Large intestine (tissue), 3 donors: ENCODE results near the gene SORBS1. TPM values are rescaled to one million over a fixed set of nuclear protein-coding genes. Genes with fewer than 3 reads are reported as not detected.

Experiments used
- DNase-seq, 2 donors: peaks; one replicate each; pipeline versions ENCODE4 v3.0.0 to v3.0.0-alpha.2; 2013
- H3K27ac ChIP-seq: one replicate; pipeline ENCODE4 v1.5.1; 2013; ENCODE audit warnings: low read length
- H3K27me3 ChIP-seq: 2 replicates; pipeline ENCODE4 v1.6.1; 2013; ENCODE audit warnings: low read length; ENCODE audit not compliant: control insufficient read depth, insufficient read depth
- H3K36me3 ChIP-seq: 2 replicates; pipeline ENCODE4 v1.6.1; 2013; ENCODE audit warnings: low read length; ENCODE audit not compliant: control insufficient read depth, insufficient read depth
- H3K4me1 ChIP-seq: one replicate; pipeline ENCODE4 v1.6.1; 2013; ENCODE audit warnings: low read length; ENCODE audit not compliant: control insufficient read depth, insufficient read depth
- H3K4me3 ChIP-seq: one replicate; pipeline ENCODE4 v1.5.1; 2013; ENCODE audit warnings: low read length
- H3K9me3 ChIP-seq: one replicate; pipeline ENCODE4 v1.6.1; 2013; ENCODE audit warnings: mild to moderate bottlenecking, low read depth, low read length, moderate library complexity; ENCODE audit not compliant: control insufficient read depth
- WGBS: methylation state at CpG from one replicate; pipeline ENCODE4 v1.1.5; 2013; ENCODE audit warnings: low lambda C conversion rate; ENCODE audit not compliant: insufficient coverage; 5-methylcytosine and 5-hydroxymethylcytosine counted together
- polyA plus RNA-seq: library from polyadenylated mRNA; unstranded; fragments of 120-200 nt; gene quantifications from one replicate; pipeline ENCODE4 v1.2.1, GENCODE V29; 2013

SORBS1 gene
- polyA plus RNA-seq, 1 donor = 60.2 TPM

DNA sequence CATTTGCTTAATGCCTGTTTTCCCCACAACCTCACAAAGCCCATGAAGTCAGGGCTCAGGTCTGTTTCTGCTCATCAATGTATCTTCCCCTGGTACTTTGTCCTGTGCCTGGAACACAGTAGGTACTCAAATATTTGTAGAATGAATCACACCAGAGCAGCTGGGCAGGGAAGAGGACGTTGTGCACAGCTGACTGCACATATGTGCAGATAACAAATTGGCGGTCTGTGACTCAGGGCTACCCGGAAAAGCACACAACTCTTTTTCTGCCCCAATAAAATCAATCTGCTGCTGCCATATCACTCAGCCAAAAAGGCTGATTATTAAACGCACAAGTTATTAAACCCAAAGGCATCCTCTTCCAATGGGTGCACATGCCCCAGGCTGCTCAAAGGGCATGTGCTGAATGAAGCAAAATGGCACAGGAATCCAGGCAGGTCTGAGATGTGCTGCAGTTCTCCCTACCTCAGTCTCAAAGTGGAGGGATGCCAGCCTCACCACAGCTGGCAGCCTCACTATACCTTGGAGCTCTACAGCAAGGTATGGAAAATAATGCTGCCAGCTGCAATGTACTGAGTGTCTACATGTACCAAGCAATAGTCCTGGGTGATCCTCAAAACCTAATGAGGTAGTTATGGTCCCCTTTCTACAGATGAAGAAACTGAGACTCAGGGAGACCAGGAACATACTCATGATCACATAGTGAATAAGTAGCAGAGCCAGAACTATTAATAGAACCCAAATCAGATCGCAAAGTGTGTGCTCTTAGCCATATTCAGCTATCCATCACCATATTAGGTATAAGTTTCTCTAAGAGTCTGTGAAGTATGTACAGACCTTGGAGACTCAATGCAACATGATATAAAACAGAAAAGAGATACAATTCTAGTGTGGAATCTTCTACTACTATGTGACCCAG lies 43.4 kb downstream of the SORBS1 start:
- H3K4me3 ChIP-seq = no peak overlapping the region
- H3K27ac ChIP-seq = peak overlapping the region; percentile 52
- H3K27me3 ChIP-seq = no peaks in the 10 kb centered on the region
- H3K4me1 ChIP-seq = peaks cover 13% of the 10 kb centered on the region
- no peaks in the 10 kb centered on the region for H3K36me3 ChIP-seq
- WGBS = no CpG with 5 or more reads among the region's 5 CpGs
- DNase-seq = peak; percentile 77 to 85
- H3K9me3 ChIP-seq = no peaks in the 10 kb centered on the region

DNA sequence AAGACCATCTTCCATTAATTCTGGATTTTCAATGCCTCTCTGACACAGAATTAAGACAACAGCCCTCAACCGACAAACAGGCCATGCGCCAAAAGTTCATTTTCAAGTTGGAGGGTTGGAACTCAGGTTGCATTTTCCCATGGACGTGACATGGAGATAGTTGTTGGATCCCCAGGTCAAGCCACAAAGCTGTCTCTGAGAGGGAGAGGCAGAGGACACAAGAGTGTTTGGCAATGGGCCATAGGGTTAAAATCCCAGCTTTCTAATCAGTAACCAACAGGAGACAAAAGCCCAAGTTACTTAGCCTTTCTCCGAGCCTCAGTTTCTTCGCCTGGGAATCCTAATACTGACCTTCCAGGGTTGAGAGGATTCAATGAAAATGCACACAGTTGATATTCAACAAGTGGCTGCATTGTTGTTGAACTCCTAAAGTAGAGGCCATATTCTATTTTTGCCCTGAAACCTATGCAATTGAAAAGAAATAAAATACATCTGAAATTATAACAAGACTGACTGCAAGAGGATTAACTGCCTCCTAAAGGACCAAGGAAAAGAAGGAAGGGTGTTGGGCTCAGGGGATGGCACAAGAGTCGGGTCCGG lies 44.3 kb downstream of the SORBS1 start:
- Histone ChIP-seq H3K4me1 (peaks cover 13% of the 10 kb centered on the region), H3K9me3 (no peaks in the 10 kb centered on the region), H3K4me3 (no peak overlapping the region), H3K27me3 (no peaks in the 10 kb centered on the region), H3K27ac (peak overlapping the region; percentile 7), H3K36me3 (no peaks in the 10 kb centered on the region)
- DNase-seq = no peak
- WGBS = no CpG with 5 or more reads among the region's 7 CpGs

DNA sequence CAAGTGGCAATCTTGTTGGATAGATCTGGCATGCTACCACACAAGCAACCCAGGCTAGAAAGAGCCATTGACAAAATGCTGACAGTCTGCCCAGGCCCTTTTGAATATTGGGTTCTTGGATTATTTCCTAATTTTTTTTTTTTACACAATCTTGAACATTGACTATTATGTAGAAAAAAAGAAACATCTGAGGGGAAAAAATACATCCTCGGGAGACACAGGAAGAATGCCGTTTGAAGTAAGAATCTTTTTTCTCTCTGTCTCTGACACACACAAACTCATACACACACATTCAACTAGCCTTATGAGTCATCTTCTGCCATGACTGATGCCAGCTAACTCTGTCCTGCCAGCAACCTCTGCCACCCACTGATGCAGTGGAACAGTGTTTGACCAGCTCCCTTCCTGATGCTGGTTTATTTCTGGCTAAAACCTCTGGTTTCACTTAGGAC lies 47.2 kb downstream of the SORBS1 start:
- Histone ChIP-seq H3K27me3 (no peaks in the 10 kb centered on the region), H3K4me1 (peaks cover 13% of the 10 kb centered on the region), H3K36me3 (no peaks in the 10 kb centered on the region), H3K4me3 (no peak overlapping the region), H3K27ac (no peak overlapping the region), H3K9me3 (no peaks in the 10 kb centered on the region)
- WGBS = no CpG with 5 or more reads among the region's 2 CpGs
- DNase-seq = no peak

DNA sequence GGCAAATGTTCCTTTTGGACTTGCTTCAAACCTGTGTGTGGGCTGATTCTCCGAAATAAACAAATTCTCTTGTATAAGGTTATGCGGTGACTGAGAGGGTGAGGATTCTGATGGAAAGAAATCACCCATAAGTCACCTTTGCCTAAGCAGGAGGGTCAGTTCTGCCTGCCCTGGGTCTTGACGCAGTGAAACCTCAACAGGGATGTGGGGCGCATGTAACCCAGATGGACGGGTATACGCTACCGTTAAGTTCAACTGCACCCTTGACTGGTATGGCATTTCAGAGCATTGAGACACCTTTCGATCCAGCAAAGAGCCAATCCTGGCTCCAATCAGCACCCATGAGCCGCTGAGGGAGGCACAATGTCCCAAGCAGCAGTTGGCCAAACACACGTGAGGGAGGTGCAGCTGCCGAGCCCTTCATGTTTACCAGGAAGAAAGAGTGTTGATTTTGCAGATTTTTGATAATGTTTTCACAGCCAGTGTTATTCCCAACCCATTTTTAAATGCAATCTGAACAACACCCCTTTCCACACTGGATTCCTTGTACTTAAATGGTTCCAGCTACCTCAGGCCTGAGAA lies 48.1 kb downstream of the SORBS1 start:
- DNase-seq = no peak
- WGBS = 83% methylated on average over 1 of the region's 11 CpGs
- no peaks in the 10 kb centered on the region for H3K27me3 ChIP-seq
- H3K9me3 ChIP-seq = no peaks in the 10 kb centered on the region
- no peaks in the 10 kb centered on the region for H3K36me3 ChIP-seq
- peak overlapping the region; percentile 7 for H3K27ac ChIP-seq
- no peak overlapping the region for H3K4me3 ChIP-seq
- H3K4me1 ChIP-seq = peaks cover 15% of the 10 kb centered on the region

DNA sequence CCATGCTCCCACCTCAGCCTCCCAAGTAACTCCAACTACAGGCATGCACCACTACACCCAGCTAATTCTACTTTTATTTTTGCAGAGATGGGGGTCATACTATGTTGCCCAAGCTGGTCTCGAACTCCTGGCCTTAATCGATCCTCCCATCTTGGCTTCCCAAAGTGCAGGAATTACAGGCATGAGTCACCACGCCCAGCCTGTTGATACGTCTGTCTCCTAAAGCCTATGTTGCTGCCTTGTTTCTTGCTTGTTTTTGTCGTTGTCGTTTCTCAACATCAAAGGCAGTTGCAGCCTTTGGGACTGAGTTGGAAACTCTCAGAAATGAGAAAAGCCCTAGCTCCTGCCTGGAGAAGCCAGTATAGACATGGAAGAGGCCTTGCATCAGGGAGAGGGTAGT lies 49.9 kb downstream of the SORBS1 start:
- DNase-seq = no peak
- H3K27ac ChIP-seq = no peak overlapping the region
- no CpG with 5 or more reads among the region's 6 CpGs for WGBS
- H3K4me3 ChIP-seq = no peak overlapping the region
- H3K36me3 ChIP-seq = no peaks in the 10 kb centered on the region
- no peaks in the 10 kb centered on the region for H3K9me3 ChIP-seq
- peaks cover 10% of the 10 kb centered on the region for H3K4me1 ChIP-seq
- no peaks in the 10 kb centered on the region for H3K27me3 ChIP-seq

DNA sequence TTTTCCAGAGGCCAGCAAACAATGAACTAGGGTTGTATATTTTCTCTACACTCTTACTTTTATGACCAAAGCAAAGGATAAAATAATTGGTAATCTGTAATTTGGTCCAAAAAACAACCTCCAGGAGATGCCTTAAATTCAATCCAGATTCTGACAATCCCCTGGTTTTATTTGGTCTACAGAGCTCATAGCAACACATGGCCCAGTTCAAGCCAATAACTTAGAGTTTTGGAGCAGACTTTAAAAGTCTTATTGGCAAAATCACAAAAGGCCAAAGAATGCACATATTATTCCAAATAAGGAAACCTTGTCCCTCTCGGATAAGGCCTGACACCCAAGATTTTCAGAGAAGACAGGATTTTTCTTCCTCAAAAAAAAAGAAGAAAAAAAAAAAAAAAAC lies 51.9 kb downstream of the SORBS1 start:
- no peak overlapping the region for H3K4me3 ChIP-seq
- H3K27ac ChIP-seq = peak overlapping the region; percentile 85
- 50% methylated on average over 1 of the region's 1 CpG for WGBS
- no peaks in the 10 kb centered on the region for H3K27me3 ChIP-seq
- H3K36me3 ChIP-seq = no peaks in the 10 kb centered on the region
- peaks cover 10% of the 10 kb centered on the region for H3K4me1 ChIP-seq
- no peak for DNase-seq
- H3K9me3 ChIP-seq = no peaks in the 10 kb centered on the region

DNA sequence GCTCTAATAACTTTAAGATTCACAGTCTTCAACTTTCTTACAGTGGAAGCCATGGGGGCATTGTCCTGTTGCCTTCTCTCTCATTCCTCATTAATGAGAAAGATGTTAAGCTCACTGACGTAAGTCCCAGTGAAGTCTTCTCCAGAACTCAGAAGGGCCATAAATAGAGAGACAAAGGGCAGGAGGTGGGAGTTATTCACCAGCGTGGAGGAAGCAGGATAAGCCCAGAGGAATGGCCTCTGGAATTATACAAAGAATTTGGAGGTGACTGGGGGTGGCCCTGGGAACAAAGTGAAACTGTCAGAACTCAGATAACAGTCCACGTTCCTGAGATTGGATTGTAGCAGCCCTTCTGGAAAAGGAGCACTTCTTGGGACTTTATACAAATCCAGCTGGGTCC lies 52.4 kb downstream of the SORBS1 start:
- Histone ChIP-seq H3K27me3 (no peaks in the 10 kb centered on the region), H3K36me3 (no peaks in the 10 kb centered on the region), H3K27ac (peak overlapping the region; percentile 85), H3K4me1 (peaks cover 13% of the 10 kb centered on the region), H3K4me3 (no peak overlapping the region), H3K9me3 (no peaks in the 10 kb centered on the region)
- WGBS = no CpG with 5 or more reads among the region's 3 CpGs
- DNase-seq = peak; percentile 79 to 90

DNA sequence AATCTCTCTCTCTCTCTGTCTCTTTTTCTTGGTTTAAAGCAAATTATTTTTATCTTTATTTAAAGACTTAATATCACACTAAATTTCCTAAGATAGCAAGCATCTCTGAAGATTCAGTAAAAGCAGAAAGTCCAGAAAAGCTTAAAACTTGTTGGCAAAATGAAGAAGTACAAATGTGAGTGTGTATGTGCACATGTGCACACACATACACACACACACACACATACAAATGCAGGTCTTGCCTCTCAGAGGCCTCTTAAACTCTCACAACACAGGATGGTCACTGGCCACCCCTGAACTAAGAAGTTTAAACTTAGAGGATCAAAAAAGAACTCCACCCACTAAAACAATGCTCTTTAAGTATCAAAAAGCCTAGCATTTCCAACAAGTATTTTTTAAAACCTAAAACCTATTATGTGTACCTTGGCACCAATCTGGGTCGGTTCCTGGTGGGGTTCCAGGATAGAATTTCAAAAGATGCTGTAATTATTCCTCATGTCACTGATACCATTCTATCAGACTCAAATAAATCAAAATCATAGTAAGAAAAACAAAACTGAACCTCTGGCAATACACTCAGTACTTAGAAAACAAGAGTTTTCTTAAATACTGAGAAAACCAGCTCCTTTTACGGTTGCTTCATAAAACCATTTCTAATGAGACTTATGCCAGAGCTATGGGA lies 55.0 kb downstream of the SORBS1 start:
- peaks cover 30% of the 10 kb centered on the region for H3K4me1 ChIP-seq
- H3K4me3 ChIP-seq = no peak overlapping the region
- DNase-seq = no peak
- no peak overlapping the region for H3K27ac ChIP-seq
- H3K36me3 ChIP-seq = no peaks in the 10 kb centered on the region
- no peaks in the 10 kb centered on the region for H3K9me3 ChIP-seq
- WGBS = 80% methylated on average over 1 of the region's 2 CpGs
- no peaks in the 10 kb centered on the region for H3K27me3 ChIP-seq

DNA sequence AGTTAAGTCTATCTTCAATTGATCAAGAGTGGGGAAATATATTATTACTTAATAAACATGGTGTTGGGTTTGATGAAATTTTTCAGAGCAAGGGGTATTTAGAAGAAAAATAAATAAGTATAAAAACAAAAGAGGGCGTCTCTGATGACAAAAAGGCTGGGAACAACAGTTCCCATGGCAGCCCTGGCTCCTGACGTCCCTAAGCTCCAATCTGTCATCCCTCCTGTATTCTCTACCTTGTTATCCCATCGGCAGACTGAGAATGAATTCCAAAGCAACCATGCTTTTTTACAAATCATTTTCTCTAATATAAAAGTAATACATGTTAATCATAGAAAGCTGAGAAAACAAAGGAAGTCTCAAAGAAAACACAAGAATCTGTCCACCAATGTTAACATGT lies 55.5 kb downstream of the SORBS1 start:
- no peaks in the 10 kb centered on the region for H3K9me3 ChIP-seq
- WGBS = 100% methylated on average over 1 of the region's 3 CpGs
- H3K27me3 ChIP-seq = no peaks in the 10 kb centered on the region
- DNase-seq = no peak
- H3K4me1 ChIP-seq = peaks cover 31% of the 10 kb centered on the region
- no peaks in the 10 kb centered on the region for H3K36me3 ChIP-seq
- no peak overlapping the region for H3K4me3 ChIP-seq
- H3K27ac ChIP-seq = no peak overlapping the region

DNA sequence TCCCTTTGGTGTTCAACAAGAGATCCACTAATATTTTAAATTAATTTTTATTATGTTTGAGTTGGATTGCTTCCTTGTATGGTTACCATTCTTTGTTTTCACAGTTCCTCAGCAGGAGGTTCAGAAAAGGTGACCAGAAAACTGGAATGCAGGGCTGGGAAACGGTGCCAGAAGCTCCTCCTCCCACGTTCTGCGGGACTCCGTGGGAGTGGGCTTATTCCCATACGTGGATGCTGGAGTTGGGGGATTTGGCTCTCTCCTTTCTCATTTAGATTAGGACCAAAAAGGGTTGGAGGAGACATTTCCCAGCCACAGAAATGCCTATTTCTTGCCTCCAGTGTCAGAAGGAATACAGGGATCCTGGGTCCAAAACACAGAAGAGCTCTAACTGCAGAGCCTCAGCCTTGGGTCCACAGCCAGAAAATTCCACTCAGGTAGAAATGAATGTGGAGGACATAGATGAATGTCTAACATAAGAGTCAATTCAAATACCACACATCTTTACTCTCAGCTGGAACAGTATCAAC lies 56.0 kb downstream of the SORBS1 start:
- DNase-seq = no peak
- peaks cover 31% of the 10 kb centered on the region for H3K4me1 ChIP-seq
- no CpG with 5 or more reads among the region's 5 CpGs for WGBS
- H3K4me3 ChIP-seq = no peak overlapping the region
- H3K36me3 ChIP-seq = no peaks in the 10 kb centered on the region
- no peak overlapping the region for H3K27ac ChIP-seq
- H3K9me3 ChIP-seq = no peaks in the 10 kb centered on the region
- no peaks in the 10 kb centered on the region for H3K27me3 ChIP-seq
